Measurements from ENCODE around the gene PLEKHG7. TPM values are rescaled to one million over a fixed set of nuclear protein-coding genes. Genes with fewer than 3 reads are reported as not detected.

Gene PLEKHG7
- total RNA-seq, 1 donor from 2014 or later: not detected

DNA sequence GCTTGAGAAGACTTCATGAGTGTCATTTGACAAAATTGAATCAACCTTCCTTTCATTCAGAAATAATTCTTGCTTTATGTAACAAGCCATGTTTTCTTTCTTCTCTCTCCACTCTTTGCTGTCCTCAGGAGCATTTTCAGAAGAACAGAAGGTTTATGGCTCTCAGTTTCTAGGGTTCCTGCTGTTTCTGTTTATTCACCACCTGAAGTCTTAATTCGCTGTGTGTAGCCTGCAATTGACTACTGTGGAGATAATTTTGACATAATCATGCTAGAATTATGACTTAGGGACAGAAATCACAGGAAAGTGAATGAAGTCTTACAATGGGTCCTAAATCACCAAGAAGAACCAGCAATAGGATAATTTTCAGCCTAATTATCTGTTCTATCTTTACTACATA, 7.2 kb upstream of the PLEKHG7 start:
- Mint-ChIP-seq H3K27ac (no peak overlapping the region), H3K27me3 (no peaks in the 10 kb centered on the region), H3K4me1 (ENCODE audit: unreplicated experiment) (no peaks in the 10 kb centered on the region), H3K36me3 (no peaks in the 10 kb centered on the region), H3K9me3 (peaks cover 9% of the 10 kb centered on the region), H3K4me3 (no peak overlapping the region)
- TF ChIP-seq, protein P1, sequence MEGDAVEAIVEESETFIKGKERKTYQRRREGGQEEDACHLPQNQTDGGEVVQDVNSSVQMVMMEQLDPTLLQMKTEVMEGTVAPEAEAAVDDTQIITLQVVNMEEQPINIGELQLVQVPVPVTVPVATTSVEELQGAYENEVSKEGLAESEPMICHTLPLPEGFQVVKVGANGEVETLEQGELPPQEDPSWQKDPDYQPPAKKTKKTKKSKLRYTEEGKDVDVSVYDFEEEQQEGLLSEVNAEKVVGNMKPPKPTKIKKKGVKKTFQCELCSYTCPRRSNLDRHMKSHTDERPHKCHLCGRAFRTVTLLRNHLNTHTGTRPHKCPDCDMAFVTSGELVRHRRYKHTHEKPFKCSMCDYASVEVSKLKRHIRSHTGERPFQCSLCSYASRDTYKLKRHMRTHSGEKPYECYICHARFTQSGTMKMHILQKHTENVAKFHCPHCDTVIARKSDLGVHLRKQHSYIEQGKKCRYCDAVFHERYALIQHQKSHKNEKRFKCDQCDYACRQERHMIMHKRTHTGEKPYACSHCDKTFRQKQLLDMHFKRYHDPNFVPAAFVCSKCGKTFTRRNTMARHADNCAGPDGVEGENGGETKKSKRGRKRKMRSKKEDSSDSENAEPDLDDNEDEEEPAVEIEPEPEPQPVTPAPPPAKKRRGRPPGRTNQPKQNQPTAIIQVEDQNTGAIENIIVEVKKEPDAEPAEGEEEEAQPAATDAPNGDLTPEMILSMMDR (conservative IDR thresholded peaks at IDR 0.05): no peak
- no peak for DNase-seq (ENCODE audit: extremely low spot score, unreplicated experiment)

DNA sequence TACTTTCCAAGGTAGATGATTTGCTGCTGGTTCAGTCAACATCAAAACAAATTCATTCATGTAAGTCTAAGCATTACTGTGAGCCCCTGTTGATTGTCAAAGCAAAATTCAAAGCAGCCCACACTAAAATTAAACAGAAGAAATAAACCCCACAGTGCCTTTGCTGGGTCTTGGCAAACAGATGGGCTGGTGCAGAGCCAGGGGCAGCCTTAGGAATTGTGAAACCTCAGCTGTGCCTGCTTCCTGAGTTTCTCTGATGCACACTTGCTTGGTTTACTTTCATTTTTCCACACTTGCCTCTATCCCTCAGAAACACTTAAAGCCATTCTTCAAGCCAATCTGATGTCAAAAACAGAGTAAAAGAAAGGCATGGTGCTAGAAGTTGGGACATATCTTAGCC, 6.6 kb upstream of the PLEKHG7 start:
- DNase-seq (ENCODE audit: extremely low spot score, unreplicated experiment): no peak
- Mint-ChIP-seq H3K9me3 (peaks cover 9% of the 10 kb centered on the region), H3K27ac (no peak overlapping the region), H3K36me3 (no peaks in the 10 kb centered on the region), H3K27me3 (no peaks in the 10 kb centered on the region), H3K4me3 (no peak overlapping the region), H3K4me1 (ENCODE audit: unreplicated experiment) (no peaks in the 10 kb centered on the region)
- TF ChIP-seq, protein P1 (conservative IDR thresholded peaks at IDR 0.05): no peak

DNA sequence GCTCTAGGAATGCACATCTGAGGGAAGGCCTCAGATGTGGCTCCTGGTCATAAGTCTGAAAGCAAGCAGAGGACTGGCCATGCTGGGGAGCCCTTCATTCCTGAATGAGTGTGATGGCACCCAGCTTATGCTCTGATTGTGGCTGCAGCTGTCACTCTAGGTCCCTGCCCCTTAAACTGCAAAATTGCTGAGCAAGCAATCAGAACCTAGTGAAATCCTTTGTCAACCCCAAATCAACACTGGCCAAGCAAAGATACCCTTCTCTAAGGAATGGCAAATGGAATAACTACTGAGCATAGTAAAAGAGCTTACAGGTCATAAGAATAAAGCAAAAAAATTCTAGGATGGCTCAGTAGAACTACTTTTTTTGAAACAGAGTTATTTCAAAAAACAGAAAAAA, 4.3 kb upstream of the PLEKHG7 start:
- H3K27ac Mint-ChIP-seq: no peak overlapping the region

DNA sequence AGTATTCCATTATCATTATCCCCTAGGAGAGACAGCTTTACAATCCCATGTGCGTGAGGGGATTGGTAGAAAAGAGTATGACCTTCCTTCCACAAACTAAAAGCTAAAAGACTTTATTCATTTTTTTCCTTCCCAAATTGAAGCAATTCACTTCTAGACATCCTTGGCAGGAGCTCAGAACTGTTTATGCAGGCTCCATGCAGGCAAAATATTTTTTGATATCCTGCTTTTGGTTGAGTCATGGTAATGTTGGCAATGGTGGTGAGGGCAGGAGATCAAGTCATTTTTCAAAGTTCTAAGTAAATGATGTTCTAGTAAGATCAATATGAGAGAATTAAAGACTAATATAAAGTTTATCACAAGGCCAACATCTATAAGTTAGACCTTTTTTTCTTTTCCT, 1.3 kb upstream of the PLEKHG7 start:
- H3K27me3 Mint-ChIP-seq: no peaks in the 10 kb centered on the region
- H3K27ac Mint-ChIP-seq: no peak overlapping the region
- no peaks in the 10 kb centered on the region for H3K36me3 Mint-ChIP-seq

More for the DNA sequence above, 4.3 kb upstream of the PLEKHG7 start:
- no peak for DNase-seq (ENCODE audit: extremely low spot score, unreplicated experiment)
- TF ChIP-seq, protein P1 (conservative IDR thresholded peaks at IDR 0.05): no peak
- H3K36me3 Mint-ChIP-seq: no peaks in the 10 kb centered on the region
- no peaks in the 10 kb centered on the region for H3K4me1 Mint-ChIP-seq (ENCODE audit: unreplicated experiment)
- H3K4me3 Mint-ChIP-seq: no peak overlapping the region
- peaks cover 4% of the 10 kb centered on the region for H3K9me3 Mint-ChIP-seq
- no peaks in the 10 kb centered on the region for H3K27me3 Mint-ChIP-seq

DNA sequence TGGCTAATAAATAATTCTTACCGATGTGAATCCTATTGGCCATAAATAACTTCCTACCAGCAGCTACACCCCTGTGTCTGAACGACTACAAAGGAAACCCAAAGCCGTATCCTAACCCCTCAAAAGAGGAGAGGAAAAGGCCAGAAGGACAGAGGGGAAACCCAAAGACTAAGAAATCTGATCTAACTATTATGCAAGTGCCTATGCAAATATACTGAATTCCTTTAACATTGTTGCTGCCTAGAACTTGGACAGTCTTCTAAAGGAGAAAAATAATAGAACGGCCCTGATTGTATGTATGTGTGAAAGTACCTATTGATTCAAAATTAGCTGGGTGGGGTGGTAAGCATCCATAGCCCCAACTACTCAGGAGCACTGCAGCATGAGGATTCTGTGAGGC, 997 bp downstream of the PLEKHG7 start:
- Mint-ChIP-seq H3K27me3 (no peaks in the 10 kb centered on the region), H3K9me3 (peaks cover 4% of the 10 kb centered on the region), H3K36me3 (no peaks in the 10 kb centered on the region), H3K4me1 (ENCODE audit: unreplicated experiment) (no peaks in the 10 kb centered on the region), H3K27ac (no peak overlapping the region), H3K4me3 (no peak overlapping the region)
- TF ChIP-seq, protein P1 (conservative IDR thresholded peaks at IDR 0.05): no peak
- DNase-seq (ENCODE audit: extremely low spot score, unreplicated experiment): no peak

More for the DNA sequence above, 1.3 kb upstream of the PLEKHG7 start:
- Mint-ChIP-seq H3K9me3 (peaks cover 4% of the 10 kb centered on the region), H3K4me3 (no peak overlapping the region), H3K4me1 (ENCODE audit: unreplicated experiment) (no peaks in the 10 kb centered on the region)
- TF ChIP-seq, protein P1 (conservative IDR thresholded peaks at IDR 0.05): no peak
- DNase-seq (ENCODE audit: extremely low spot score, unreplicated experiment): no peak

DNA sequence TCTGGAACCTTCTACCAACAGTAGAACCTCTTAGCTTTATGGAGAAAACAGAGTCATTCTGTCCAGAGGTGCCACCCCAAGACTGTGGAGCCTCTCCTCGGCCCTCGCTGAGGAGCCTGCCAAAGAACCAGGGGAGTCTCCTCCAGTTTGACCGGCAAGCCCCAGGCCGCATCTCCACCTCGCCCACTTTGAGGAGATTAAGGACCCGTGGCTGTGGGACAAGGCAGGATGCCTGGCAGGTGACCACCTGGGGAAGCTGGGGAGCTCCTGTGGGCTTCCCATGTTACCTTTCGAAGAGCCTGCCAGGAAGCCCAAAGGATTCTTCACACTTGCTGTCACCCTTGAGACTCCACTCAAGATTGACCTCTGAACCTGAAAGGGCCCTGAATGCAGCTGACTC, 3.8 kb downstream of the PLEKHG7 start:
- DNase-seq (ENCODE audit: extremely low spot score, unreplicated experiment): no peak
- Mint-ChIP-seq H3K27me3 (no peaks in the 10 kb centered on the region), H3K4me3 (no peak overlapping the region), H3K27ac (no peak overlapping the region), H3K4me1 (ENCODE audit: unreplicated experiment) (no peaks in the 10 kb centered on the region), H3K9me3 (no peaks in the 10 kb centered on the region), H3K36me3 (no peaks in the 10 kb centered on the region)
- TF ChIP-seq, protein P1 (conservative IDR thresholded peaks at IDR 0.05): no peak

Data from type B pancreatic cell (in vitro differentiated cells).